ENCODE measurements around the gene MCF2L.

MCF2L gene

DNA sequence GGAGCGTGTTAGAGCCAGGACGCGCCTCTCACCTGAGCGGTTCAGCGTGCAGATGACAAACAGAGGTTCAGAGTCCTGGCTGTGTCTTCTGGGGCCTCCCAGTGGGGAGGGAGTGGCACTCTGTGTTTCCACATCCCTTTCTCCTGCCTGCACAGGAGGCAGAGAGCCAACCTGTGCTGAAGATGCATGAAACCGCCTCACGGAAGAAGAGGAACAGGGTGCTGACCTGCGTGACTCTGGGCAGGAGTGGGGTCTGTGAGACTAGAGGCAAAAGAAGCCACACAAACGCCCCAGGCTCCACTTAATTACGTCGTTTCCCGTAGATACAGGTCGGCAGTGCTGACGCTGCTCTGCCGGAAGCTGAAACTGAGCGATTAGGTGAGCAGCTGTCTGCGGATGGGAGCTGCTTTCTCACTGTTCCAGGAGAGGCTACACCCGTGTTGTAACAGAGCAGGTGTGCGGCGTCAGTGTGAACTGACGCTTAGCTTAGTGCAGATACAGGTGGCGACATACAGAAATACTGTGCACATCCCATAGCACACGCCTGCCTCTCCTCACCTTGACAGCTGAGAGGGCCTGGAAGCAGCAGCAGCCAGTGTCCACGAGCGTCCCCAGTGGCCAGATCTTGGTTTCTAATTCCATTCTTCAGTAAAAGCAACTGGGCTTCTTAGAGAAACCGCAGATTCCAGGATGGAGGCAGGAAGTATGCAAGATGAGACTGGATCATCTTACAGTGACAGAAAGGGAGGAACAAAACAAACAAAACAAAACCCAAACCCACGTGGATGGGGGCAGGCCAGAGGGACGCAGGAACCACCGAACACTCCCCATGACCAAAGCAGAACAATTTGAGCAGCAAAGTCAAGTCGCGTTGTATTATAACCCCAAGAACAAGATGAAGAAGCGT is 37.7 kb upstream of the MCF2L start:
- peaks cover 6% of the 10 kb centered on the region for H3K4me1 ChIP-seq (ENCODE audit: low read length)
- no peaks in the 10 kb centered on the region for H3K36me3 ChIP-seq (replicated peaks; ENCODE audit: insufficient read depth, low read length)
- DNase-seq, result peak; percentile 93
- peak overlapping the region; percentile 75 for H3K4me3 ChIP-seq (ENCODE audit: low read length)
- H3K9ac ChIP-seq (ENCODE audit: low read length), result peak overlapping the region; percentile 68
- H3K9me2 ChIP-seq (replicated peaks; ENCODE audit: insufficient read depth, low read length), result no peaks in the 10 kb centered on the region
- peaks cover 14% of the 10 kb centered on the region for H3F3A ChIP-seq (ENCODE audit: insufficient read depth, low read length)
- TF ChIP-seq EZH2phosphoT487 (IDR thresholded peaks at IDR 0.05; ENCODE audit: low read length) (no peak), EZH2 (optimal IDR thresholded peaks at IDR 0.05; ENCODE audit: low read depth, low read length) (no peak)
- TF ChIP-seq, protein P1, sequence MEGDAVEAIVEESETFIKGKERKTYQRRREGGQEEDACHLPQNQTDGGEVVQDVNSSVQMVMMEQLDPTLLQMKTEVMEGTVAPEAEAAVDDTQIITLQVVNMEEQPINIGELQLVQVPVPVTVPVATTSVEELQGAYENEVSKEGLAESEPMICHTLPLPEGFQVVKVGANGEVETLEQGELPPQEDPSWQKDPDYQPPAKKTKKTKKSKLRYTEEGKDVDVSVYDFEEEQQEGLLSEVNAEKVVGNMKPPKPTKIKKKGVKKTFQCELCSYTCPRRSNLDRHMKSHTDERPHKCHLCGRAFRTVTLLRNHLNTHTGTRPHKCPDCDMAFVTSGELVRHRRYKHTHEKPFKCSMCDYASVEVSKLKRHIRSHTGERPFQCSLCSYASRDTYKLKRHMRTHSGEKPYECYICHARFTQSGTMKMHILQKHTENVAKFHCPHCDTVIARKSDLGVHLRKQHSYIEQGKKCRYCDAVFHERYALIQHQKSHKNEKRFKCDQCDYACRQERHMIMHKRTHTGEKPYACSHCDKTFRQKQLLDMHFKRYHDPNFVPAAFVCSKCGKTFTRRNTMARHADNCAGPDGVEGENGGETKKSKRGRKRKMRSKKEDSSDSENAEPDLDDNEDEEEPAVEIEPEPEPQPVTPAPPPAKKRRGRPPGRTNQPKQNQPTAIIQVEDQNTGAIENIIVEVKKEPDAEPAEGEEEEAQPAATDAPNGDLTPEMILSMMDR (IDR thresholded peaks at IDR 0.05; ENCODE audit: low read length), result peak; percentile 89
- H3K27me3 ChIP-seq (replicated peaks; ENCODE audit: insufficient read depth, low read length), result peaks cover under 1% of the 10 kb centered on the region
- no peaks in the 10 kb centered on the region for H4K20me1 ChIP-seq (ENCODE audit: insufficient read depth, low read length)
- H3K79me2 ChIP-seq (ENCODE audit: low read length), result no peaks in the 10 kb centered on the region
- peak overlapping the region; percentile 84 for H3K27ac ChIP-seq (ENCODE audit: low read length)
- peak overlapping the region; percentile 70 for H2AFZ ChIP-seq (ENCODE audit: low read length)
- H3K9me3 ChIP-seq (replicated peaks; ENCODE audit: insufficient read depth, low read length), result no peaks in the 10 kb centered on the region
- H3K4me2 ChIP-seq (ENCODE audit: low read depth, low read length), result peak overlapping the region; percentile 91

DNA sequence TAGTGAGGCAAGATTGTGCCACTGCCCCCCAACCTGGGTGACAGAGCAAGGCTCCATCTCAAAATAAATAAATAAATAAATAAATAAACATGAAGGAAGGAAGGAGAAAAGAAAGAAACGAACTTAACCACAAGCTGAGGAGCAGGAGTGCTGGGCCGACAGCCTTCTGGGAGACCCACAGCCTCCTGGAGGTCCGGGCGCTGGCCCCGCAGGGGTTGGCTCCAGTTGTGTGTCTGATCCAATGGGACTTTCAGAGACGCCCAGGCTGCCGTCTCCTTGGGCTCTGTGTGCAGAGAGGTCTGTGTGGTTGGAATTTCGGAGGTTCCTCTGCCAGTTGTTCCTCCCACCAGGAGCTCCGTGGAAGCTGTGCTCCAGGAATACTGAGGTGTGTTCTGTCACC is 36.0 kb upstream of the MCF2L start:
- Histone ChIP-seq H3K36me3 (replicated peaks; ENCODE audit: insufficient read depth, low read length) (no peaks in the 10 kb centered on the region), H4K20me1 (ENCODE audit: insufficient read depth, low read length) (no peaks in the 10 kb centered on the region), H3K9ac (ENCODE audit: low read length) (no peak overlapping the region), H3K4me2 (ENCODE audit: low read depth, low read length) (no peak overlapping the region), H3K27ac (ENCODE audit: low read length) (no peak overlapping the region), H3F3A (ENCODE audit: insufficient read depth, low read length) (peaks cover 14% of the 10 kb centered on the region), H2AFZ (ENCODE audit: low read length) (no peak overlapping the region), H3K4me3 (ENCODE audit: low read length) (no peak overlapping the region), H3K27me3 (replicated peaks; ENCODE audit: insufficient read depth, low read length) (peaks cover 14% of the 10 kb centered on the region), H3K4me1 (ENCODE audit: low read length) (peaks cover 6% of the 10 kb centered on the region), H3K9me3 (replicated peaks; ENCODE audit: insufficient read depth, low read length) (no peaks in the 10 kb centered on the region), H3K79me2 (ENCODE audit: low read length) (no peaks in the 10 kb centered on the region), H3K9me2 (replicated peaks; ENCODE audit: insufficient read depth, low read length) (no peaks in the 10 kb centered on the region)
- no peak for DNase-seq
- TF ChIP-seq EZH2 (optimal IDR thresholded peaks at IDR 0.05; ENCODE audit: low read depth, low read length) (no peak), EZH2phosphoT487 (IDR thresholded peaks at IDR 0.05; ENCODE audit: low read length) (no peak)
- TF ChIP-seq, protein P1 (IDR thresholded peaks at IDR 0.05; ENCODE audit: low read length), result no peak

DNA sequence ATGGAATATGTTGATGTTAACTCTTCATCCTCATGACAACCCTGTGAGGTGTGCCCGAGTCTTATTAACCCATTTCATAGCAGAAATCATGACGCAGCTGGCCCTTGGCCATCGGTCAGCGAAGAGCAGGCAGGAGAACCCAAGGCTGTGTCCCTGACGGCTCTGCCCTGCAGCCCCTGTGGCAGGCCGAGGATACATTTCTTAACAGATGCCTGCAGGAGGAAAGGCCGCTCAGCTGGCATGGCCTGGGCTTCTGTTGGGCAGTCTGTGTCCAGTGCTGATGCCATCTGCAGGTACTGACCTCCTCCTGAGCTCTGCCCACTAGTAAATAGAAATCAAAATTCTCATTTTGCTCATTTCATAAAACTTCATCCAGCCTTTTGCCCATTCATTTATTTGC is 35.4 kb upstream of the MCF2L start:
- Histone ChIP-seq H2AFZ (ENCODE audit: low read length) (no peak overlapping the region), H3K4me3 (ENCODE audit: low read length) (no peak overlapping the region), H3K4me1 (ENCODE audit: low read length) (peaks cover 6% of the 10 kb centered on the region), H3K9me2 (replicated peaks; ENCODE audit: insufficient read depth, low read length) (no peaks in the 10 kb centered on the region), H3K36me3 (replicated peaks; ENCODE audit: insufficient read depth, low read length) (no peaks in the 10 kb centered on the region), H3K9me3 (replicated peaks; ENCODE audit: insufficient read depth, low read length) (no peaks in the 10 kb centered on the region), H4K20me1 (ENCODE audit: insufficient read depth, low read length) (no peaks in the 10 kb centered on the region), H3F3A (ENCODE audit: insufficient read depth, low read length) (peaks cover 14% of the 10 kb centered on the region), H3K79me2 (ENCODE audit: low read length) (no peaks in the 10 kb centered on the region), H3K27me3 (replicated peaks; ENCODE audit: insufficient read depth, low read length) (peaks cover 20% of the 10 kb centered on the region), H3K4me2 (ENCODE audit: low read depth, low read length) (no peak overlapping the region), H3K27ac (ENCODE audit: low read length) (no peak overlapping the region), H3K9ac (ENCODE audit: low read length) (no peak overlapping the region)
- no peak for DNase-seq
- no peak for TF ChIP-seq EZH2phosphoT487 (IDR thresholded peaks at IDR 0.05; ENCODE audit: low read length)
- TF ChIP-seq, protein P1 (IDR thresholded peaks at IDR 0.05; ENCODE audit: low read length), result no peak
- TF ChIP-seq EZH2 (optimal IDR thresholded peaks at IDR 0.05; ENCODE audit: low read depth, low read length), result no peak
